ENCODE data around the gene KDM7A. TPM values are rescaled to one million over a fixed set of nuclear protein-coding genes. Genes with fewer than 3 reads are reported as not detected.

The KDM7A gene
- total and polyA plus RNA-seq, 10 of the 15 experiments (the other 5 are each of a cell fraction or from before 2014, with no cell fraction given): 0.07 to 0.96 (median 0.74) TPM

GRCh38 chr7:140203556-140203955 is 26.8 kb upstream of the KDM7A start:
- Histone ChIP-seq H3K27ac (ENCODE audit: control insufficient read depth, insufficient read depth) (no peak overlapping the region), H3K4me2 (ENCODE audit: control insufficient read depth, insufficient read depth) (no peak overlapping the region), H3K4me1 (ENCODE audit: control insufficient read depth, insufficient read depth, low read length) (no peaks in the 10 kb centered on the region), H3K4me3 (no peak overlapping the region), H3K36me3 (ENCODE audit: control insufficient read depth in 2 of 2, insufficient read depth in 2 of 2, low read length in 1 of 2) (no peaks in the 10 kb centered on the region), H2AFZ (ENCODE audit: control insufficient read depth, low read depth, low read length) (no peak overlapping the region), H3K9me3 (replicated peaks; ENCODE audit: control insufficient read depth, insufficient read depth, low read length) (peaks cover 3% of the 10 kb centered on the region; the same call in 2 of the 3 replicates), H3K27me3 (replicated peaks in 1 of 2; ENCODE audit: control insufficient read depth in 2 of 2, insufficient read depth in 2 of 2, low read length in 1 of 2) (peaks cover 2 to 8% of the 10 kb centered on the region in 2 experiments), H3K9ac (ENCODE audit: control insufficient read depth, insufficient read depth, low read length) (no peak overlapping the region), H3K79me2 (ENCODE audit: control insufficient read depth, insufficient read depth, low read length) (no peaks in the 10 kb centered on the region), H4K20me1 (ENCODE audit: control insufficient read depth, insufficient read depth) (no peaks in the 10 kb centered on the region)
- POLR2A ChIA-PET: no interaction called here
- BruUV-seq (replicated peaks): no TSS peak
- in situ Hi-C loops (cut with MboI): no loop called here
- CTCF ChIA-PET: no interaction called here
- FAIRE-seq (no peak), DNase-seq (ENCODE audit: low read depth, low spot score) (no peak), ATAC-seq (no peak)
- intact Hi-C loops (cut with micrococcal nuclease; ENCODE audit: unreplicated experiment): no loop called here
- RAD21 ChIA-PET (ENCODE audit: unreplicated experiment): no interaction called here
- SMC1A ChIA-PET (ENCODE audit: uncharacterized antibody, unreplicated experiment): no interaction called here
- TF ChIP-seq USF2 (IDR thresholded peaks at IDR 0.05; ENCODE audit: borderline replicate concordance, low read depth, low read length): no peak
- TF ChIP-seq RAD21 (IDR thresholded peaks at IDR 0.05; ENCODE audit: insufficient read depth, low read depth, low read length): no peak
- TF ChIP-seq CEBPB (IDR thresholded peaks at IDR 0.05; ENCODE audit: borderline replicate concordance in 1 of 2, low read depth in 2 of 2, low read length in 2 of 2): no peak
- no peak for TF ChIP-seq STAT1 (conservative IDR thresholded peaks at IDR 0.05)
- no peak for TF ChIP-seq USF1 (IDR thresholded peaks at IDR 0.05; ENCODE audit: borderline replicate concordance, extremely low read length, insufficient read depth, low read depth, low read length)
- no peak for TF ChIP-seq MEF2B (IDR thresholded peaks at IDR 0.05; ENCODE audit: partially characterized antibody, poor library complexity, severe bottlenecking)
- no peak for TF ChIP-seq KLF5 (IDR thresholded peaks at IDR 0.05; ENCODE audit: partially characterized antibody)
- TF ChIP-seq SRF (IDR thresholded peaks at IDR 0.05; ENCODE audit: low read depth in 2 of 2, low read length in 2 of 2): no peak
- TF ChIP-seq E2F8 (IDR thresholded peaks at IDR 0.05; ENCODE audit: low read depth, partially characterized antibody): no peak
- no peak for TF ChIP-seq ZBTB4 (CRISPR knock-in tag; IDR thresholded peaks at IDR 0.05)
- TF ChIP-seq ZNF592 (IDR thresholded peaks at IDR 0.05): no peak

Measured in GM12878 (cell line).